Heart left ventricle (tissue), 16 donors: ENCODE data around the gene TTLL5. TPM values are rescaled to one million over a fixed set of nuclear protein-coding genes. Genes with fewer than 3 reads are reported as not detected.

ENCODE experiments used
- ATAC-seq, 4 donors: fragments of 200-7000 bp; cut with Tn5 transposase; one replicate each; pipeline ENCODE4 v1.9.1; 2020 to 2022; ENCODE audit warnings: moderate library complexity in 4 of 4, mild to moderate bottlenecking in 3 of 4, moderate number of reproducible peaks in 1 of 4
- DNase-seq, 5 donors: peaks; one replicate each; pipeline ENCODE4 v3.0.0-alpha.2; 2020
- H3K27ac ChIP-seq, 12 donors: fragments of 200-600 bp; sonication (generic) in 4 of 12; one replicate each; pipeline versions ENCODE4 v1.5.0 to v1.8.0; 2016 to 2022; ENCODE audit warnings: mild to moderate bottlenecking in 2 of 12
- H3K27me3 ChIP-seq, 9 donors: fragments of 200-600 bp; sonication (generic) in 2 of 9; one replicate each; pipeline versions ENCODE4 v1.5.1 to v1.8.0; 2016 to 2022; ENCODE audit warnings: mild to moderate bottlenecking in 3 of 9
- H3K36me3 ChIP-seq, 9 donors: fragments of 200-600 bp; sonication (generic) in 2 of 9; one replicate each; pipeline versions ENCODE4 v1.5.0 to v1.8.0; 2018 to 2022; ENCODE audit warnings: mild to moderate bottlenecking in 2 of 9
- H3K4me1 ChIP-seq, 12 donors: fragments of 200-600 bp; sonication (generic) in 4 of 12; one replicate each; pipeline versions ENCODE4 v1.5.0 to v1.8.0; 2016 to 2022; ENCODE audit warnings: mild to moderate bottlenecking in 3 of 12
- H3K4me3 ChIP-seq, 12 donors: fragments of 200-600 bp; sonication (generic) in 4 of 12; one replicate each; pipeline versions ENCODE4 v1.5.0 to v1.8.0; 2017 to 2022; ENCODE audit warnings: mild to moderate bottlenecking in 9 of 12, moderate library complexity in 4 of 12
- H3K9me3 ChIP-seq, 12 donors: fragments of 200-600 bp; sonication (generic) in 4 of 12; one replicate each; pipeline versions ENCODE4 v1.5.0 to v1.8.0; 2016 to 2022; ENCODE audit warnings: mild to moderate bottlenecking in 1 of 12
- POLR2A ChIP-seq, 2 donors: fragments of 450-650 bp; IDR thresholded peaks; one replicate each; pipeline ENCODE4 v1.6.1; 2017; ENCODE audit warnings: antibody characterized with exemption in 2 of 2, mild to moderate bottlenecking in 2 of 2, moderate library complexity in 2 of 2
- WGBS, 4 donors: extraction: QIAGEN DNeasy Blood & Tissue Kit in 2 of 4; methylation state at CpG; one replicate each; pipeline versions ENCODE4 v1.1.5 to v1.1.7; 2013 to 2018; 5-methylcytosine and 5-hydroxymethylcytosine counted together
- intact Hi-C, 10 donors: fragments of 100-400 bp; cut with DNase I; formaldehyde crosslinking; loops; one replicate each; pipeline versions ENCODE4 v1.11.1 to v1.14.2; 2022
- polyA plus RNA-seq, 2 donors: library from polyadenylated mRNA; stranded (reverse); fragments of 200-250 nt; gene quantifications; one replicate each; pipeline ENCODE4 v1.2.3, GENCODE V29; 2013
- total RNA-seq, 9 donors: library from RNA; depleted of rRNA in 2 of 9; stranded (reverse); fragments of >200 nt in 2 of 9; fragmentation: NEBNext Ultra II Directional in 3 of 9; extraction: Animal tissue kit (Norgen Biotek cat#: 25700) in 3 of 9; gene quantifications; one replicate each; pipeline versions ENCODE4 v1.1.0 to v1.2.4, GENCODE V29; 2016 to 2023
- TF ChIP-seq, protein P1 (sequence below), 12 donors: fragments of 200-600 bp; sonication (generic) in 4 of 12; IDR thresholded peaks; one replicate each; pipeline versions ENCODE4 v1.5.0 to v1.8.0; 2018 to 2022; ENCODE audit warnings: antibody characterized with exemption in 12 of 12, mild to moderate bottlenecking in 5 of 12
- donor health status: ischemic (EF 13 %, LVEDD 7.1; RV severe dilation, severe dysfunction).
- donor health status: healthy with polysubstance abuse.
- donor health status: DM: no; HTN: yes; CAD: no.
- donor health status: DM: no; HTN: no; CAD: no.
- donor health status: ischemic (EF 25% LVEDD 6.9; RV normal size, moderate dysfunction).
- donor health status: ischemic (EF 25% LVEDD 5.7; RV mildly dilated, moderate dysfunction).
- donor health status: healthy.
- donor health status: DM: yes; HTN: yes; CAD: no.
- donor health status: ischemic (EF 35%, LVEDD 5.7; RV mildly dilated, moderate dysfunction).
- donor health status: nonischemic (EF 11% LVEDD 7.7; RV severe dilation, severe dysfunction).
- donor health status: DM: yes; HTN: yes; CAD: no.
- donor health status: PGD.
- donor health status: ischemic (EF 29% LVEDD 5.4; RV normal size, mild dysfunction).
- donor health status: nonischemic (EF 23%, LVEDD 6.1; RV moderate dilation, normal function).

The TTLL5 gene
- total and polyA plus RNA-seq, 11 donors: 6.2 to 24.6 (median 15.8) TPM

DNA sequence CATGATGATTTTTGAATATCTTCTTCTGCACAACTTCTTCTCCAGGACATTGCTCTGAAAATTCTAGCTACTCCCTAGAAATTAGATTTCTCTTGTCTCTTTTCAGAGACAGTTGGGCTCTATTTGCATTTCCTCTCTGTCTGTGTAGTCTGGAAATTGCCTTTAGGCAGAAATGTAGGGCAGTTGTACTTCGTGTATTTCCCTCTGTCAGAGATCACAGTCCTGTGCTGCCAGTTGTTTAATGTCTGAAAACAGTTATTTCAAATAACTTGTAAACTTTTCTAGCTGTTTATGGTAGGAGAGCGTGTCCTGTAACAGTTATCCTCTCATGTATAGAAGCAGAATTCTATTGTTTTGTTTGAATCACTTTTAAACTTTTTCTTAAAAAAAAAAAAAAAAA is 86.9 kb downstream of the TTLL5 start:
- no peaks in the 10 kb centered on the region for H3K27me3 ChIP-seq
- DNase-seq: no peak
- peaks cover 0 to 16% (median 3%) of the 10 kb centered on the region in 12 donors for H3K9me3 ChIP-seq
- no peak overlapping the region for H3K4me3 ChIP-seq
- WGBS, 4 donors: 87 to 92% (median 90%) methylated on average over 2 of the region's 2 CpGs
- H3K36me3 ChIP-seq: peaks cover 0 to 63% (median 27%) of the 10 kb centered on the region in 9 donors
- TF ChIP-seq, protein P1, sequence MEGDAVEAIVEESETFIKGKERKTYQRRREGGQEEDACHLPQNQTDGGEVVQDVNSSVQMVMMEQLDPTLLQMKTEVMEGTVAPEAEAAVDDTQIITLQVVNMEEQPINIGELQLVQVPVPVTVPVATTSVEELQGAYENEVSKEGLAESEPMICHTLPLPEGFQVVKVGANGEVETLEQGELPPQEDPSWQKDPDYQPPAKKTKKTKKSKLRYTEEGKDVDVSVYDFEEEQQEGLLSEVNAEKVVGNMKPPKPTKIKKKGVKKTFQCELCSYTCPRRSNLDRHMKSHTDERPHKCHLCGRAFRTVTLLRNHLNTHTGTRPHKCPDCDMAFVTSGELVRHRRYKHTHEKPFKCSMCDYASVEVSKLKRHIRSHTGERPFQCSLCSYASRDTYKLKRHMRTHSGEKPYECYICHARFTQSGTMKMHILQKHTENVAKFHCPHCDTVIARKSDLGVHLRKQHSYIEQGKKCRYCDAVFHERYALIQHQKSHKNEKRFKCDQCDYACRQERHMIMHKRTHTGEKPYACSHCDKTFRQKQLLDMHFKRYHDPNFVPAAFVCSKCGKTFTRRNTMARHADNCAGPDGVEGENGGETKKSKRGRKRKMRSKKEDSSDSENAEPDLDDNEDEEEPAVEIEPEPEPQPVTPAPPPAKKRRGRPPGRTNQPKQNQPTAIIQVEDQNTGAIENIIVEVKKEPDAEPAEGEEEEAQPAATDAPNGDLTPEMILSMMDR (IDR thresholded peaks at IDR 0.05): no peak
- TF ChIP-seq POLR2A (IDR thresholded peaks at IDR 0.05): no peak
- peaks cover 0 to 5% (median 0%) of the 10 kb centered on the region in 12 donors for H3K4me1 ChIP-seq
- no peak overlapping the region for H3K27ac ChIP-seq
- intact Hi-C loops: no loop called here
- ATAC-seq: no peak

DNA sequence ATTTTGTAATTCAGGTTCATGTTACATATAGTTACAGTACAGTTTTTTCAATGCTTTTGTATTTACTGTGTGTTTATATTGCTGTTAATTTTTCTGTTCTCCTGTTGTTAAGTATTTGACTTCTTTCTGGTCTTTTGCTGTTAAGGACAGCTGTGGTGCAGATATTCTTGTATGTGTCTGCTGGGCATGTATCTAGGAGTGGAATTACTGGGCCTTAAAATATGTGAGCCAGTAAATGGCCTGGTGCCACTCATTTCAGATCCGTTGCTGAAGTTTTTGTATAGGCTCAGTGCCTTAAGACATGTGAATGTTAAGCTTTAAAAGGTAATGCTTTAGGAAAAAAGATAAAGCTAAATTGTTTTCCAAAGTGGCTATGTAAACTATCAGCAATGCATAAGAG is 87.3 kb downstream of the TTLL5 start:
- no peak for TF ChIP-seq POLR2A (IDR thresholded peaks at IDR 0.05)
- TF ChIP-seq, protein P1 (IDR thresholded peaks at IDR 0.05): no peak
- intact Hi-C loops: no loop called here

DNA sequence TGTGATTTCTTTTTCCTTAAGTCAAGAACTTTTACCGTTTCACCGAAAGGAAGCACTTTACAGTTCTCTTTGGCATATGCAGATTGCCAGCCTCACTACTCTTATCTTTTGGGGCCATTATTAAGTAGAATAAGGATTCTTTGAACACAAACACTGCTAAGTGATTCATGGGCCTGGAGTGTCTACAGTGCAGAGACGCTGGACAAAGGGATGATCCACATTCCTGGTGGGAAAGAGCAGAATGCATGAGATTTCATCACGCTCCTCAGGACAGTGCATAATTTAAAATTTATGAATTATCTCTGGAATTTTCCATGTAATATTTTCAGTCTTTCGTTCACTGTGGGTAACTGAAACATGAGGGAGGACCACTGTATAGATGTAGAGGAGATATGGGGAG is 90.2 kb downstream of the TTLL5 start:
- intact Hi-C loops: no loop called here
- ATAC-seq (no peak), DNase-seq (no peak)
- no peak overlapping the region for H3K4me3 ChIP-seq
- H3K27ac ChIP-seq: no peak overlapping the region
- H3K9me3 ChIP-seq: peaks cover 0 to 15% (median 3%) of the 10 kb centered on the region in 12 donors
- H3K4me1 ChIP-seq: peaks cover 0 to 10% (median 0%) of the 10 kb centered on the region in 12 donors
- peaks cover 0 to 45% (median 15%) of the 10 kb centered on the region in 9 donors for H3K36me3 ChIP-seq
- H3K27me3 ChIP-seq: no peaks in the 10 kb centered on the region
- WGBS, 4 donors: 94 to 96% (median 95%) methylated on average over 5 of the region's 5 CpGs
- no peak for TF ChIP-seq POLR2A (IDR thresholded peaks at IDR 0.05)
- TF ChIP-seq, protein P1 (IDR thresholded peaks at IDR 0.05): no peak

More for the DNA sequence above, 87.3 kb downstream of the TTLL5 start:
- WGBS, 4 donors: 50 to 61% (median 55%) methylated on average over 1 of the region's 1 CpG
- Histone ChIP-seq H3K27ac (no peak overlapping the region), H3K27me3 (no peaks in the 10 kb centered on the region), H3K9me3 (peaks cover 0 to 16% (median 3%) of the 10 kb centered on the region in 12 donors), H3K4me3 (no peak overlapping the region), H3K36me3 (peaks cover 0 to 63% (median 30%) of the 10 kb centered on the region in 9 donors), H3K4me1 (peaks cover 0 to 7% (median 0%) of the 10 kb centered on the region in 12 donors)
- no peak for DNase-seq
- no peak for ATAC-seq

- TF ChIP-seq POLR2A (IDR thresholded peaks at IDR 0.05): no peak
- TF ChIP-seq, protein P1 (IDR thresholded peaks at IDR 0.05): no peak
- H3K4me3 ChIP-seq: no peak overlapping the region
- WGBS, 4 donors: 82 to 92% (median 89%) methylated on average over 3 of the region's 3 CpGs
- H3K9me3 ChIP-seq: peaks cover 0 to 8% (median 1%) of the 10 kb centered on the region in 12 donors
- ATAC-seq (no peak), DNase-seq (no peak)
- H3K36me3 ChIP-seq: peaks cover 0 to 39% (median 7%) of the 10 kb centered on the region in 9 donors
- no peaks in the 10 kb centered on the region for H3K27me3 ChIP-seq
- intact Hi-C loops: no loop called here
- H3K27ac ChIP-seq: peak overlapping the region in 1 of 12 donors; percentile 27
- H3K4me1 ChIP-seq: peaks cover 0 to 10% (median 0%) of the 10 kb centered on the region in 12 donors
These were observed 91.0 kb downstream of the TTLL5 start for GRCh38 chr14:75752086-75752485.
